ENCODE measurements around the gene SLC23A2.

GRCh38 chr20:4833074-4833728, 168.1 kb downstream of the SLC23A2 start:
- TF ChIP-seq, protein P1, sequence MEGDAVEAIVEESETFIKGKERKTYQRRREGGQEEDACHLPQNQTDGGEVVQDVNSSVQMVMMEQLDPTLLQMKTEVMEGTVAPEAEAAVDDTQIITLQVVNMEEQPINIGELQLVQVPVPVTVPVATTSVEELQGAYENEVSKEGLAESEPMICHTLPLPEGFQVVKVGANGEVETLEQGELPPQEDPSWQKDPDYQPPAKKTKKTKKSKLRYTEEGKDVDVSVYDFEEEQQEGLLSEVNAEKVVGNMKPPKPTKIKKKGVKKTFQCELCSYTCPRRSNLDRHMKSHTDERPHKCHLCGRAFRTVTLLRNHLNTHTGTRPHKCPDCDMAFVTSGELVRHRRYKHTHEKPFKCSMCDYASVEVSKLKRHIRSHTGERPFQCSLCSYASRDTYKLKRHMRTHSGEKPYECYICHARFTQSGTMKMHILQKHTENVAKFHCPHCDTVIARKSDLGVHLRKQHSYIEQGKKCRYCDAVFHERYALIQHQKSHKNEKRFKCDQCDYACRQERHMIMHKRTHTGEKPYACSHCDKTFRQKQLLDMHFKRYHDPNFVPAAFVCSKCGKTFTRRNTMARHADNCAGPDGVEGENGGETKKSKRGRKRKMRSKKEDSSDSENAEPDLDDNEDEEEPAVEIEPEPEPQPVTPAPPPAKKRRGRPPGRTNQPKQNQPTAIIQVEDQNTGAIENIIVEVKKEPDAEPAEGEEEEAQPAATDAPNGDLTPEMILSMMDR (IDR thresholded peaks at IDR 0.05 in 4 of 5, conservative IDR thresholded peaks at IDR 0.05 in 1 of 5): no peak
- TF ChIP-seq POLR2A (IDR thresholded peaks at IDR 0.05): no peak
